LNCAP (cell line): ENCODE data around the gene LONP1.

Experiments
- CTCF ChIP-seq: fragments of 450-650 bp; IDR thresholded peaks from 2 replicates; pipeline ENCODE4 v1.5.1; 2017; ENCODE audit warnings: mild to moderate bottlenecking

The LONP1 gene

DNA sequence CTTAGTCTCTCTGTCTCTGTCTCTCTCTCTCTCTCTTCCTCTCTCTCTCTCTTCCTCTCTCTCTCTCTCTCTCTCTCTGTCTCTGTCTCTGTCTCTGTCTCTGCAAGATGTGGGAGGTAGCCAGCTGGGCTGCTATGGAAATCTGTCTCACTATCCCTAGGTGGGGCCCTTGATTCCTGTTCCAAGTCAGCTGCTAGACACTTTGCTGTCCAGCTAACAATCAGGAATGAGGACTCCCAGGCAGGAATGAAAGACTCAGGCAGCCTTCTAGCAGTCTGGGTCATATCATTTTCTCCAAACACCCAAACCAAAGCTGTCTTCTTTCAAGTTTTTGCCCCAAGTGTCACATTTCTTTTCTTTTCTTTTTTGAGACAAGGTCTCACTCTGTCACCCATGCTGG lies 23.7 kb upstream of the LONP1 start:
- TF ChIP-seq CTCF: no peak

- TF ChIP-seq CTCF: no peak
These were observed 22.1 kb upstream of the LONP1 start for GRCh38 chr19:5742051-5742450.

DNA sequence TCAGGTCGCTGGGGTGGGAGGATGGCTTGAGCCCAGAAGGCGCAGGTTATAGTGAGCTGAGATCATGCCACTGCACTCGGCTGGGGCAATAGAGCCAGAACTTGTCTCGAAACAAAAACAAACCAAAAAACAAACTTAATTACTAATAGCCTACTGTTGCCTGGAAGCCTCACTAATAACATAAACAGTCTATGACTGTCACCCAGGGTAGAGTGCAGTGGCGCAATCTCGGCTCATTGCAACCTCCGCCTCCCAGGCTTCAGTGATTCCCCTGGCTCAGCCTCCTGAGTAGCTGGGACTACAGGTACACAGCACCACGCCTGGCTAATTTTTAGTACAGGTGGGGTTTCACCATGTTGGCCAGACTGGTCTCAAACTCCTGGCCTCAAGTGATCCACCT lies 18.5 kb upstream of the LONP1 start:
- TF ChIP-seq CTCF: no peak

DNA sequence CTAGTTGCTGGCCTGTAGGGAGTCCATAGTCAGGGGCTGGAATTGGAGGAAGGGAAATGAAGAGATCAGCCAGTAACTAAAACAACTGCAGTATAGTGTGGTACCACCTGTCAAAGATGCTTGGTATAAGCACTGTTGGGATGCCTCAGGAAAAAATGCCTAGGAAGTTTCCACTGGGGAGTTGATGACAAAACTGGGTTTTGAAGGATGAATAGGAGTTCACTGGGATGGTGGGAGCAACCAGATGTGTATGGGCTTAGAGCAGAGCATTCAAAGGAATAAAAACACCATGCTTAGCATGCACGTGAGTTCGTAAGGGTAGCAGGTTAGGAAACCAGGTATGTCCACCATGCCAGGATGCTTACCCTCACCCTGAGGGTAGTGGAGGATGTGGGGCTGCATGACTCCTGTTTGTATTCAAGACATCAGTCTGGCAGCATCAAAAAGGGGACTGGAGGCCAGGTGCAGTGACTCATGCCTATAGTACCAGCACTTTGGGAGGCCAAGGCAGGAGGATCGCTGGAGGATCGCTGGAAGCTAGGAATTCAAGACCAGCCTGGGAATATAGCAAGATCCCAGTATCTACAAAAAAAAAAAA lies 7.6 kb upstream of the LONP1 start:
- no peak for TF ChIP-seq CTCF

DNA sequence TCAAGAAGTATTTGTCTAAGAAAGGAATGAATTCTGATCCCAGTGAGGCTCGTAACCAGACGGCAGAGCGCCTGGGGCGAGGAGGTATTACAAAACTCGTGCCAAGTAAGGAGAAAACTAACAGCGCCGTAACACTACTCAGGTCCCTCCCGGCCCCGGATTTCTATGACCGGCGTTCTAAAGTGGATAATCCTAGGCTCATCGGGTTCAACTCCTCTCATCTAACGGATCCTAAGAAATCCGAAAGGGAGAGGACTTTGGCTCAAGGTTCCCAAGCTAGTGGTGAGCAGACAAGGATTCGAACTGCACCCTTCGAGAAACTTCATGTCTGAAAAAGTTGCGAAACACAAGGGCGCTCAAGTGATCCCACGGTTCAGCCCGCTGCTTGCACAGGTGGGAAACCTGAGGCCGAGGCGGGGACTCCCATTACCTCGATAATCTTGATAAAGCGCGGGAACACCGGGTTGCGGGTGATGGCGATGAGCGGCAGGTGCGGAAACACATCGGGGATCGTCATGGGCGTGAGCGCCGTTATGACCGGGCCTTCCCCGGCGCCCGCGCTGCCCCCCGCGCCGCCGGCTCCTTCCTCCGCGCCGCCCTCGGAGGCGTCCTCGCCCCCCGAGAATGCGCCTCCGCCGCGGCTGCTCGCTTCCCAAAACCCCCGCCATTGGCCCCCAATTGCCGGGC lies 529 bp downstream of the LONP1 start:
- TF ChIP-seq CTCF: no peak

DNA sequence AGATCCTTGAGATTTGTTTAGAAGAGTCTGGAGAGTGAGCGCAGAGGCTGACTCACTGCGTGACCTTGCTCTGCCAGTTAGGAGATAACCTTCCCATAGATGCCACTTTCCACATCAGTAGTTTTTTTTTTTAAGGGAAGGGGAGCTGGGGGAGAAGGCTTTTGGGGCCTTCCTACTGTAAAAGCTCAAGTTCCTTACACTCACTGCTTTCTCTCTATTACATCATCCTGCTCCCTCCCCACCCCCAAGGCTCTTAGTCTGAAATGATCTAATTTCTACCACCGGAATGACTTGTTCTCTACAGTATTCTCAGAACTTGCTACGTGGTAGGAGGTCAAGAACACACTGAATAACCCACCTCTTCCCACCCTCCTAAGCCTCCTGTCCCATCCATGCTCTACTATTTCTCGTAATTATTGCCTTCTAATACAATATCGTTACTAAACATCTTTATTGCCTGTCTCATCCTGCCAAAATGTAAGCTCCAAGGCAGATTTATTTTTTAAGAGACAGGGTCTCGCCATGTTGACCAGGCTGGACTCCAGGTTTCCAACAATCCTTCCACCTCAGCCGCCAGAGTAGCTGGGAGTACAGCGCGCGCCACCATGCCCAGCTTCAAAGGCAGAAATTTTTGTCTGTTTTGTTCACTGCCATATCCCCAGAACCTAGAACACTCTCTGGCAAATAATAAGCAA lies 1.2 kb downstream of the LONP1 start:
- TF ChIP-seq CTCF: no peak

- no peak for TF ChIP-seq CTCF
These were observed 1.8 kb downstream of the LONP1 start for GRCh38 chr19:5718037-5718578.
